DOHH2 (cell line): ENCODE measurements around the gene CBLB.

ENCODE experiments used
- CTCF ChIP-seq: fragments of 200-600 bp; sonication (generic); IDR thresholded peaks from one replicate; pipeline ENCODE4 v1.5.1; 2014; ENCODE audit warnings: antibody characterized with exemption, mild to moderate bottlenecking, low read depth, low read length; ENCODE audit not compliant: poor library complexity, severe bottlenecking
- EZH2phosphoT487 ChIP-seq: fragments of 200-600 bp; sonication (generic); IDR thresholded peaks from 2 replicates; pipeline ENCODE4 v1.6.1; 2017; ENCODE audit warnings: borderline replicate concordance, mild to moderate bottlenecking, antibody characterized with exemption, low read length, moderate library complexity, mixed read lengths

DNA sequence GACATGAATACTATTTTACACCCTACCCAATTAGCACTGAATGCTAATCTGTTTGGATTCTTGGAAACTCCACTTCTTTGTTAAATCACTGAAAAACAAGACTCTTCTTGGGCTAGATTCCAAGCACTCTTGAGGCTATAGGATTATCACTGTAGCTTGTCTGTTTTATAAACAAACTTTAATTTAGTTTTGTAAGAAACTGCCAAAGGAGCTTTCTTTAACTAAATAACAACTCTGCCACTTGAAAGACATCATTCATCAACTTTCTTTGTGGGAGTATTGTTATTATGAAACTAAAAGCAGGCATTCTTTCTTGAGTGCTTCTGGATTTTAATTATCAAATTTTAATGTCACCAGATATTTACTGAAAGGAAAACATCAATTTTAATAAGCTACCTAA lies 24.1 kb downstream of the CBLB start:
- TF ChIP-seq CTCF (no peak), EZH2phosphoT487 (no peak)
